GM19463 (cell line): ENCODE results near the gene ACSM5.
"Not testable (repeated sequence)": the region's sequence is repeated elsewhere in the genome, so short reads cannot be mapped to it uniquely, and the experiment has no call there.

Source experiments
- ATAC-seq: cut with Tn5 transposase; IDR thresholded peaks from one replicate; pipeline ENCODE4 v1.9.1; 2021; ENCODE audit warnings: mild to moderate bottlenecking, moderate library complexity; ENCODE audit not compliant: unreplicated experiment

ACSM5 gene

DNA sequence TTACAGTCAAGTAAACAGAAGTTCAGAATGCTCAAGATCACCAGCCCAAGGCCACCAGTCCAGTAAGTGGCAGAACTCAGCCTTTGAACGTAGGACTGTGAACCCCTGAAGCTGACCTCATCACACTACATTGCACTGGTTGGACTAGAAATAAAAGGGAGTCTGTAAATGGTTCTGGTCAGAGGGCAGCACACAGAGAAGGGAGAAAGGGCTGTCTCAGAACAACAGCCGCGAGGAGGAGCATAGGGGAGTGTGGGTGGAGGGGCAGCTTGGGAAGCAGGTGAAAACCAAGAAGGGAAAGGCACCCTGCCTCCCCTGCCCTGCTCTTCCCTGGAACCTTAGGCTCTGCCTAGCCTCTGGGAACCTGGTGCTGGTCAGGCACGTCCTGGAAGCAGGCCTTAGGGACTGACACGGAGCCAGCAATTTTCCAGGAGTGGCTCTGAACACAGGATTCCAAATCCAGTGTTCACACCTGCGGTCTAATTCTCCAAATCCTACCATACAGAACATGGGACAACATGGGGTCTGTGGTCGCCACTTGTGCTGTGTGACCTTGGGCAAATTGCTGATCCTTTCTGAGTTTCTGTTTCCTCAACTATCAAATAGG, 11.8 kb upstream of the ACSM5 start:
- no peak for ATAC-seq

DNA sequence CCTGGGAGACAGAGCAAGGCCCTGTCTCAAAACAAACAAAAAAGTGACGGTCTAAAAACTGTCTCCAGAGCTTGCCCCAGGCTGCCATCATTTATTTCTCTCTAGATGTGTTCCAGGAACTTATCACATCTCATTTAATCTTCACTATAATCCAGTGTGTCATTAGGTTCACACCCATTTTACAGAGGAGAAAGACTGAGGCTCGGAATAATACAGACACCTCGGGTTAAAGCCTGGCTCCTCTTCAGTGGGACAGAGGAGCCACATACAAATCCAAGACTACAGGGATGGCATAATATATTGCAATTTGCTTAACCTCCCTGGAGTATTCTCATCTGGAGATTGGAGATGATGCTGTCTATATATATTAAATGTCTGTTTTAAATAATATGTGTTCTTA, 10.7 kb upstream of the ACSM5 start:
- ATAC-seq = no peak

GRCh38 chr16:20399185-20399584, 10.1 kb upstream of the ACSM5 start:
- ATAC-seq = no peak

- ATAC-seq = no peak
These were observed 8.3 kb upstream of the ACSM5 start for GRCh38 chr16:20401066-20401465.

DNA sequence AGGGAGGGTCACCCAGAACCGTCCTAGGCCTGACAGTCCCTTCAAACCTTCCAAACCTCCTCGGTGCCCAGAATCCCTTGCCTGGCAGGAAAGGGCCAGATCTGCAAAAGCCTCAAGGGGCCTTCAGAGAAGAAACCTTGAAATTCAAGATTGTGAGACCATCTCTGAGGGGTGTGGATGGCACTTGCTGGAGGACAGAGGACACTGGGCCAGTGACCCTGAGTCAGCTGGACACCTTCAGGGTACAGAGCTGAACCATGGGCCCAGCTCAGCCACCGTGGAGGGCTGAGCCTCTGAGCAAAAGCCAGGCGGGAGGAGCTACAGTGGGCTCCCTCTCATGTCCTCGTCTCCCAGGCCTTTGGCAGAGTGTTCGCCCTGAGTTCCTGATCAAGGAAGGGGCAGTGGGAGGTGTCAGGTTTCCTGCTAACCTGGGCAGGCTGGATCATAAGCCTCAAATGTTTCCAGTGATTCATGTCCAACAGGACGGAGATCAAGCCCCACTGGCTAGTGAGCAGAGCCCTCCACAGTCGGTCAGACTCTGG, 7.8 kb upstream of the ACSM5 start:
- no peak for ATAC-seq

DNA sequence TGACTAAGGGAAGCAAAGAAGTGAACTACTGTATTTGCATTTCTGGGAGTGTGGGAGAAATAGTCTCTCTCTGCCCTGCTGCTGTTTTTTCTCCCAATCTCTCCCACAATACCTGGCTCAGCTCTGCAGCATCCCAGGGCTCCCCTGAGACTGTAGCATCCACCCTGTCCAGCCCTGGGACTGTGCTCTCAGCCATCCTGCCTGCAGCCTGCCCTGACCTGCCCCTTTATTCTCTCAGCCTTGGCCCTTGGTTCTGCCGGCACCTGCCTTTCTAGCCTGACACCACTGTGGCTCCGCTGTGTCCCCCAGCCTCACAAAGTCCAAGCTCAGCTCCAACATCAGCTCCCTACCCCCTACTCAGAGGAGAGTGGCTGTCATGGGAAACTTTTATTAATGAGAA, 6.7 kb upstream of the ACSM5 start:
- no peak for ATAC-seq

GRCh38 chr16:20404637-20405036, 4.7 kb upstream of the ACSM5 start, which contains the start of gene PDILT:
PDILT (minus strand) TSS chr16:20404737; CDS start chr16:20399300, 5,437 bp downstream.
- no peak for ATAC-seq

- ATAC-seq = peak; percentile 67
These were observed 888 bp downstream of the ACSM5 start for GRCh38 chr16:20410121-20410723.

DNA sequence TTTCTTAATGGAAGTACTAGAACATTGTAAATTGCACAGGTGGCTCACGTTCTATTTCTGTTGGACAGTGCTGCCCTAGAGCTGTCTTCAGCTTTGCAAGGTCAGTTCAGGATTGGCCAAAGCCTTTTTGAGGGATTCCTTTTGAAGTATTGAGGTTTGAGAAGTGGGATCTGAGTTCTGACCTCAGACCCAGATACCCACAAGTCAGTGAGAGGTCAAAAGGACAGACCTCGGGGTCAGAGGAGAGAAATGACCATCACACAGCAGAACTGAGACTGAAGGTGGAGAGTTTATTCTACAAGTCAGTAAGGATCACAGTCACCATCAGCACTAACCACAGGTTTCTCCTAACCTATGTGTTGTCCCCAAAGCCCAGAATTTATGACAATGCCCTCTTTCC, 1.7 kb downstream of the ACSM5 start:
- no peak for ATAC-seq

DNA sequence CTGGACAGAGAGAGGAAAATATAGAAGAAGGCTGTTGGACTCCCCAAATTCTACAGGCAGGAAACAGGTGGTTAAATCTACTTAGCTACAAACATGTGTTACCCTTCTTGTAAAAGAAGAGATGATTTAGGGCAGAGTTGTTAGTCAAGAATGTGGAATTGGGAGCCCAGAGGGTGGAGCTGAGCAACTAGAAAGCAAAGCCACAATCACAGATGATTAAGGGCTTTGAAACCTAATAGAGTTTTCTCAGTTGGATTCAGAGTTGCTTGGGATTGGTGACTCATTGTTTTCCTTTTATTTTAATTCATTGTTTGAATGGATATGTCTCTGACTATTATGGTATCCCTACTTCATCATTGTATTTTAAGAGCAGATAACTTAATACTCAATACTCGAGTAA, 6.2 kb downstream of the ACSM5 start:
- no peak for ATAC-seq

GRCh38 chr16:20419093-20419492, 9.8 kb downstream of the ACSM5 start:
- not testable (repeated sequence) for ATAC-seq

DNA sequence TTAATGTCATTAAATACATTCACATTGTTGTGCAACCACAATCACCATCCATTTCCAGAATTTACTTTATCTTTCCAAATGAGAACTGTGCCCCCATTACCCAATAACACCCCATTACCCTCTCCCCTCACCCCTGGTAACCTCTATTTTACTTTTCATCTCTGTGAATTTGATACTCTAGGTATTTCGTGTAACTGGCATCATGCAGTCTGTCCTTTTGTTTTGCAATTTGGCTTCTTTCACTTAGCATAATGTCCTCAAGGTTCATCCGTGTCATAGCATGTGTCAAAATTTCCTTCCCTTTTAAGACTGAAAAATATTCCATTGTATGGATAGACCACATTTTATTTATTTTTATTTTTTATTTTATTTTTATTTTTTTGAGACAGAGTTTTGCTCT, 12.4 kb downstream of the ACSM5 start:
- not testable (repeated sequence) for ATAC-seq

GRCh38 chr16:20423772-20424128, 14.4 kb downstream of the ACSM5 start:
- ATAC-seq = not testable (repeated sequence)

DNA sequence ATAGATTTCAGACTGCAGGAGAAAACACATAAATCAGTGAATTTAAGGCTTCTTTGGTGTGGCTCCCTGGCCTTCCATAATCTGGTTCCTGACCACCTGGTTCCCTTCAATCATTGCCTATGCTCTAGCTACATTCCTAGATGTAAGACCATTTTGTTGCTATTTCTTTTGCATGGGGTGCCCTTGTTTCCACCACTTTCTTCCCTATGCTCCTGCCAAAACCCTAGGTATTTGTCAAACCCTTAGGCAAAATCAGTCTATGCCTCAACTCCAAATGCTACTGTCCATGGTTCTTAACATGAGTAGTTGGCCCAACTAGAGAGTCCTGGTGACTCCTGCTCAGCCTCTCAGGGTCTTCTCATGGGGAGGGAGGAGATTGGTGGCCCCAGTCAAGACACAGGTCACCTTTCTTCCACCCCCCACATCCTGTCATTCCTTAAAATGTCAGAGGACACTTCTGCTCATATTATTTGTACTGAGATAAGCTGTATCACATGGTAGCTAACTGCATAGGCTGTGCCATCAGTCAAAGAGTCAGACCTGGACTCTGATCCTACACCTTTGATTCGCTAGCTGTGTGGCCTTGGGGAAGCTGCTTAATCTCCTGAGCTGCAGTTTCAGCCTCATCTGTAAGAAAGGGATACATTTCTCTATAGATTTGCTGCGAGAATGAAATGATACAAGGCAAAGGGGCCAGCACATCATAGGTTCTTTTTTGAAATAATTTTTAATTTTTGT, 15.0 kb downstream of the ACSM5 start:
- no peak for ATAC-seq

- not testable (repeated sequence) for ATAC-seq
These were observed 18.1 kb downstream of the ACSM5 start for GRCh38 chr16:20427401-20427797.

DNA sequence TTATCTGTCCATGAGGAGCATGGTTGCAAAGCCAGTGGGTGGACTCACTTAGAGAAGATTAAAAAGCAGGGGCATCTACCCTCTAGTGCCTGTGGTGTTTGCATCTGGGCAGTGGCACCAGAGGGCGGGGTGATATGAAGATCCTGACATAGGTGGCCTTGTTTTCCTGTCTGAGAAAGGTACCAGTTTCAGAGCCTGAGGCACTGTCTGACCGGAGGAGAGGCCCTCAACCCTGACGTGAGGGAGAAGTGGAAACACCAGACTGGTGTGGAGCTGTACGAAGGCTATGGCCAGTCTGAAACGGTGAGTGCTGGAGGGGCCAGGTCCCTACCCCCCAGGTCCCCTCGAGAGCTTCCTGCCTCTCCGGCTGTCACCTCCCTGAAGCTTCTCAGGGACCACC, 20.2 kb downstream of the ACSM5 start:
- ATAC-seq = not testable (repeated sequence)

GRCh38 chr16:20430480-20430879, 21.1 kb downstream of the ACSM5 start:
- ATAC-seq = not testable (repeated sequence)

DNA sequence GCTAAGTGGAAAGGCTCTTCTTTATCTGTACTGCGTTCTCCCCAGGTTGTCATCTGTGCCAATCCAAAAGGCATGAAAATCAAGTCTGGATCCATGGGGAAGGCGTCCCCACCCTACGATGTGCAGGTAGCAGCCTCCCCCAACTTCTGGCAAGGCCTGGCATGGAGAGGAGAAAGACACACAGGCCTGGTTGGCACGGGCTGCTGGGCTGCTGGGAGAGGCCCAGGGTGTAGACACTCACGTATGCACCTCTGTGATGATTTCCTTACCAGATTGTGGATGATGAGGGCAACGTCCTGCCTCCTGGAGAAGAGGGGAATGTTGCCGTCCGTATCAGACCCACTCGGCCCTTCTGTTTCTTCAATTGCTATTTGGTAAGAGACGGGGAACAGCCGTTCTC, 21.6 kb downstream of the ACSM5 start:
- ATAC-seq = no peak

- not testable (repeated sequence) for ATAC-seq
These were observed 29.6 kb downstream of the ACSM5 start for GRCh38 chr16:20438950-20439349.

DNA sequence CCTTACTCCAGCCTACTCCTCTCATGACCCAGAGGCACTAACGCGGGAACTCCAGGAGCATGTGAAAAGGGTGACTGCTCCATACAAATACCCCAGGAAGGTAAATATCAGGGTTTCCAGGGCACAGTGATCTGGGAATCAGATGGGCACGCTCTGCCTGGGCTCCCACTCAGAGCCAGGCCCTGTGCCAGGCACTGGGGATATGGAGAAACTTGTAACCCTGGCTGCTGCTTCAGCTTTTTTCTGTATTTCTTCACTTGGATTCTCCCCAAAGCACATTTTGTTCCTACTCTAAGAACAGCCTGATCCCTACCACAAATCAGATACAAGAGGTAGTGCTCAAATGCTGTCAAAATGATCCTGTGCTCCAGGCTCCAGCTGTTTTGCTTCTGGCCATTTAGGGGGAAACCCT, 30.5 kb downstream of the ACSM5 start:
- not testable (repeated sequence) for ATAC-seq

GRCh38 chr16:20440731-20441130, 31.4 kb downstream of the ACSM5 start:
- not testable (repeated sequence) for ATAC-seq

GRCh38 chr16:20441191-20441590, 31.9 kb downstream of the ACSM5 start:
- no peak for ATAC-seq
